K562 (cell line): ENCODE data around the gene TRIP11. TPM values are rescaled to one million over a fixed set of nuclear protein-coding genes. Genes with fewer than 3 reads are reported as not detected.

Source experiments
- ATAC-seq: fragments of 200-7000 bp; cut with Tn5 transposase; 3 replicates; pipeline ENCODE4 v1.9.1; 2020; ENCODE audit warnings: moderate library complexity
- BruUV-seq: library from RNA; stranded (reverse); fragments of 400-500 nt; replicated peaks from 2 replicates; lab custom pipeline; 2021; lab: Mats Ljungman, UMichigan
- CTCF ChIA-PET: fragments of 300-600 bp; formaldehyde crosslinking; extraction: SDS; loops from one replicate; lab custom pipeline; 2021; ENCODE audit warnings: low intra/inter-chr PET ratio; lab: Yijun Ruan, JAX
- POLR2A ChIA-PET: fragments of 300-600, 350-650 bp; sonication (Branson Sonifier 250); formaldehyde crosslinking; extraction: SDS; loops from one replicate; lab custom pipeline; 2021; ENCODE audit warnings: antibody characterized with exemption, inconsistent platforms; lab: Yijun Ruan, JAX
- DNase-seq, 4 experiments: peaks; one replicate each; pipeline versions ENCODE4 v3.0.0 to v3.0.0-alpha.2; 2011 to 2018; ENCODE audit warnings: low spot score in 3 of 4, mixed read lengths in 3 of 4; ENCODE audit errors: extremely low read depth in 1 of 4
- FAIRE-seq: peaks from 2 replicates; lab custom pipeline; 2011; peaks lifted over from hg19 to GRCh38; lab: Jason Lieb, UNC
- H2AFZ ChIP-seq: 2 replicates; pipeline ENCODE4 v1.6.0; 2011; ENCODE audit warnings: low read depth, low read length, control low read depth, inconsistent platforms
- H3K27ac ChIP-seq: fragments of 200-600 bp; 3 replicates; pipeline ENCODE4 v1.8.0; 2011; ENCODE audit warnings: low read depth, mild to moderate bottlenecking, control low read depth, inconsistent platforms, low read length, moderate library complexity, mixed read lengths; ENCODE audit errors: extremely low read depth
- H3K27me3 ChIP-seq, 2 experiments: fragments of 300-600 bp in 1 of 2; 2 replicates in 1 of 2; 3 replicates in 1 of 2; pipeline versions ENCODE4 v1.6.0 to v1.8.0; 2011; ENCODE audit warnings: inconsistent platforms in 2 of 2, low read length in 2 of 2, mild to moderate bottlenecking in 1 of 2, mixed read lengths in 1 of 2, moderate library complexity in 1 of 2; ENCODE audit not compliant: control insufficient read depth in 2 of 2, insufficient read depth in 2 of 2
- H3K36me3 ChIP-seq: fragments of 300-600 bp; 3 replicates; pipeline ENCODE4 v1.8.0; 2011; ENCODE audit warnings: mild to moderate bottlenecking, low read length, inconsistent platforms; ENCODE audit not compliant: control insufficient read depth, insufficient read depth
- H3K4me1 ChIP-seq, 2 experiments: fragments of 200-600 bp in 1 of 2; replicated peaks in 1 of 2; 2 replicates in 1 of 2; 3 replicates in 1 of 2; pipeline versions ENCODE4 v1.5.1 to v1.8.0; 2011; ENCODE audit warnings: inconsistent platforms in 2 of 2, low read length in 2 of 2, mild to moderate bottlenecking in 1 of 2, mixed read lengths in 1 of 2, moderate library complexity in 1 of 2; ENCODE audit not compliant: control insufficient read depth in 2 of 2, insufficient read depth in 2 of 2
- H3K4me2 ChIP-seq: 2 replicates; pipeline ENCODE4 v1.6.1; 2011; ENCODE audit warnings: low read length, control low read depth, inconsistent platforms, mixed read lengths; ENCODE audit not compliant: insufficient read depth
- H3K4me3 ChIP-seq: fragments of 200-600 bp; sonication (generic), shearing (Covaris generic); 2 replicates; pipeline ENCODE4 v1.5.1; 2016; ENCODE audit warnings: control low read depth, inconsistent platforms
- H3K79me2 ChIP-seq: fragments of 200-600 bp; 3 replicates; pipeline ENCODE4 v1.8.0; 2011; ENCODE audit warnings: low read length, inconsistent platforms; ENCODE audit not compliant: control insufficient read depth, insufficient read depth
- H3K9ac ChIP-seq, 2 experiments: 2 replicates each; pipeline versions ENCODE4 v1.6.0 to v1.6.1; 2011; ENCODE audit warnings: low read depth in 2 of 2, low read length in 2 of 2, control low read depth in 1 of 2, inconsistent platforms in 1 of 2, mild to moderate bottlenecking in 1 of 2, mixed read lengths in 1 of 2; ENCODE audit not compliant: insufficient read depth in 1 of 2
- H3K9me1 ChIP-seq: one replicate; pipeline ENCODE4 v1.6.0; 2011; ENCODE audit warnings: inconsistent platforms, mild to moderate bottlenecking, low read length, moderate library complexity; ENCODE audit not compliant: control insufficient read depth, insufficient read depth
- H3K9me3 ChIP-seq: replicated peaks from 2 replicates; pipeline ENCODE4 v1.5.1; 2011; ENCODE audit warnings: low read depth, low read length, inconsistent platforms; ENCODE audit not compliant: control insufficient read depth, insufficient read depth
- H4K20me1 ChIP-seq: replicated peaks from 2 replicates; pipeline ENCODE4 v1.6.1; 2011; ENCODE audit warnings: low read length, inconsistent platforms, mixed read lengths; ENCODE audit not compliant: control insufficient read depth, insufficient read depth
- ARID2 ChIP-seq: fragments of 450-650 bp; IDR thresholded peaks from 2 replicates; pipeline ENCODE4 v1.6.1; 2017; ENCODE audit warnings: antibody characterized with exemption, mild to moderate bottlenecking
- CBX3 ChIP-seq, 2 experiments: IDR thresholded peaks; 1 replicate in 1 of 2; 2 replicates in 1 of 2; pipeline ENCODE4 v1.6.1; 2012; ENCODE audit warnings: inconsistent platforms in 2 of 2, low read length in 2 of 2, borderline replicate concordance in 1 of 2, control low read depth in 1 of 2
- FOSL1 ChIP-seq: fragments of 200-800 bp; sonication (Bioruptor generic); conservative IDR thresholded peaks from 2 replicates; pipeline ENCODE4 v1.6.1; 2016; ENCODE audit warnings: missing genetic modification characterization, missing compliant biosample characterization
- MCM3 ChIP-seq: fragments of 450-650 bp; IDR thresholded peaks from 2 replicates; pipeline ENCODE4 v1.6.1; 2016
- POLR2AphosphoS5 ChIP-seq: IDR thresholded peaks from 2 replicates; pipeline ENCODE4 v1.6.1; 2011; ENCODE audit warnings: mild to moderate bottlenecking, low read depth, low read length, moderate library complexity; ENCODE audit not compliant: control insufficient read depth, insufficient read depth
- STAT5B ChIP-seq: fragments of 250-450 bp; sonication (Bioruptor Pico); IDR thresholded peaks from 2 replicates; pipeline ENCODE4 v1.8.0; 2021; ENCODE audit warnings: mild to moderate bottlenecking, inconsistent platforms
- TOE1 ChIP-seq, 2 experiments: fragments of 450-650 bp in 1 of 2; sonication (generic) in 1 of 2; formaldehyde crosslinking in 1 of 2; IDR thresholded peaks; 2 replicates each; pipeline versions ENCODE4 v1.7.1 to v1.8.0; 2016 to 2022; ENCODE audit warnings: borderline replicate concordance in 2 of 2, mild to moderate bottlenecking in 2 of 2, antibody characterized with exemption in 1 of 2, inconsistent platforms in 1 of 2, low read depth in 1 of 2, missing genetic modification reagents in 1 of 2, moderate library complexity in 1 of 2
- ZBTB8A ChIP-seq: fragments of 450-650 bp; IDR thresholded peaks from 2 replicates; pipeline ENCODE4 v1.6.1; 2018; ENCODE audit warnings: mild to moderate bottlenecking, moderate library complexity; ENCODE audit not compliant: partially characterized antibody
- ZNF324 ChIP-seq: fragments of 250-450 bp; sonication (Bioruptor Pico); IDR thresholded peaks from 2 replicates; pipeline ENCODE4 v1.4.0; 2020; ENCODE audit warnings: mild to moderate bottlenecking
- WGBS: fragments of 100-300 bp; shearing (Covaris generic); methylation state at CpG from one replicate; pipeline ENCODE4 v1.1.6; 2016; ENCODE audit warnings: low coverage, mixed read lengths; ENCODE audit not compliant: insufficient coverage; ENCODE audit errors: missing lambda C conversion rate; 5-methylcytosine and 5-hydroxymethylcytosine counted together
- in situ Hi-C: fragments of 300-500 bp; cut with MboI; formaldehyde crosslinking; loops from 4 replicates; pipeline ENCODE4 v1.15.0; 2018; ENCODE audit warnings: inconsistent platforms, mixed read lengths
- intact Hi-C: fragments of 100-400 bp; cut with micrococcal nuclease; formaldehyde crosslinking; loops from 2 replicates; pipeline ENCODE4 v1.14.2; 2022
- polyA plus RNA-seq, 8 experiments: library from polyadenylated mRNA; depleted of rRNA in 4 of 8; stranded (reverse) in 5 of 8; unstranded in 3 of 8; fragments of >200 nt; fragmentation: Nextera tagmentation in 2 of 8; fragmentation: Illumina TruSeq in 1 of 8; extraction: Ambion mirVana in 2 of 8; extraction: Trizol in 1 of 8; gene quantifications; 2 replicates each; pipeline versions ENCODE4 v1.2.1 to v1.2.3, GENCODE V29; 2011 to 2014; ENCODE audit warnings: inconsistent platforms in 1 of 8, missing spikeins in 1 of 8
- total RNA-seq, 7 experiments: library from RNA; depleted of rRNA in 6 of 7; stranded (reverse); fragments of >200 nt in 6 of 7; fragmentation: Illumina TruSeq in 2 of 7; extraction: Trizol in 2 of 7; gene quantifications; 2 replicates each; pipeline versions ENCODE4 v1.2.1 to v1.2.3, GENCODE V29; 2011 to 2021; ENCODE audit warnings: low replicate concordance in 1 of 7
- TF ChIP-seq, protein P1 (sequence below): fragments of 450-650 bp; formaldehyde crosslinking; IDR thresholded peaks from 2 replicates; pipeline ENCODE4 v1.4.0; 2020; ENCODE audit warnings: mild to moderate bottlenecking, mixed read lengths

TRIP11 gene
- total and polyA plus RNA-seq, 9 of the 15 experiments (the other 6 are each of a cell fraction or from before 2014, with no cell fraction given) = 4.0 to 20.0 (median 10.9) TPM

DNA sequence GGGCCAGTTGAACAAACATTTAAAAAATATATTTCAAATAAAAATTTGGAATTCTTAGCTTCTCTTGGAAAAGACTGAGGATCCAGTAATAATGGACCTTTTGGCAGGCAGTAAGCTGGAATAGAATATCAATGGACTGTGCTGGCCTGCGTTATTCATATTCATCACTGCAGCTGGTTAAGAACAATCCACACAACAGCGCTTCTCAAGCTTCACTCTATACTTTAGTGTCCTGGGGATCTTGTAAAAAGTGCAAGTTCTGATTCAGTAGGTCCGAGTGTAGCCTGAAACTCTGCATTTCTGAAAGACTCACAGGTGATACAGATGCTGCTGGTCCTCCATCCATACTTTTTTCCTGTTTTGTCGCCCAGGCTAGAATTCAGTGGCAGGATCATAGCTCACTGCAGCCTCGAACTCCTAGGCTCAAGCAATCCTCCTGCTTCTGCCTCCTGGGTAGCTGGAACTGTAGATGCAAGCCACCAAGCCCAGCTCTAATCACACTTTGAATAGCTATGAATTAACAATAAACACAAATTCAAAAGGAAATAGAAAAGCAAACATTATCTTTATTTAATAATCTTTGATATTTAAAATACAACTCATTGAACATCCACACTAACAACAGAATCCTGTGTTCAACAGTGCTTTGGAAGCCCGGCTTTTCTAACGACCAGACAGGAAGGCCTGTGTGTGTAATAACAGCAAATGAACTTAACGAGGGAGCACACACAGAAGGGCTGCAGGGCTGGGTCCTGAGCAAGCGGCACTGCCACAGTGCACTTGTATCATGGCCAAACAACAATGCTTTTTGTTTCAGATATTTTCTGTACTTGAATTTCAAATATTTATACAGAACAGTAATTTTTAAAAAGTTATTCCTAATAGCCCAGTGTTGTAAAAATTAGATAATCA, 18.4 kb upstream of the TRIP11 start:
- Histone ChIP-seq H2AFZ (no peak overlapping the region), H3K4me2 (no peak overlapping the region), H3K4me1 (no peaks in the 10 kb centered on the region), H3K4me3 (no peak overlapping the region), H3K36me3 (no peaks in the 10 kb centered on the region; the same call in 2 of the 3 replicates), H3K9ac (no peak overlapping the region), H3K27ac (no peak overlapping the region), H3K9me1 (no peaks in the 10 kb centered on the region), H3K79me2 (no peaks in the 10 kb centered on the region), H4K20me1 (no peaks in the 10 kb centered on the region), H3K9me3 (no peaks in the 10 kb centered on the region), H3K27me3 (no peaks in the 10 kb centered on the region)
- no TSS peak for BruUV-seq
- intact Hi-C loops = no loop called here
- ChIA-PET CTCF (no interaction called here), POLR2A (no interaction called here)
- ATAC-seq (no peak), DNase-seq (no peak), FAIRE-seq (no peak)
- TF ChIP-seq, protein P1, sequence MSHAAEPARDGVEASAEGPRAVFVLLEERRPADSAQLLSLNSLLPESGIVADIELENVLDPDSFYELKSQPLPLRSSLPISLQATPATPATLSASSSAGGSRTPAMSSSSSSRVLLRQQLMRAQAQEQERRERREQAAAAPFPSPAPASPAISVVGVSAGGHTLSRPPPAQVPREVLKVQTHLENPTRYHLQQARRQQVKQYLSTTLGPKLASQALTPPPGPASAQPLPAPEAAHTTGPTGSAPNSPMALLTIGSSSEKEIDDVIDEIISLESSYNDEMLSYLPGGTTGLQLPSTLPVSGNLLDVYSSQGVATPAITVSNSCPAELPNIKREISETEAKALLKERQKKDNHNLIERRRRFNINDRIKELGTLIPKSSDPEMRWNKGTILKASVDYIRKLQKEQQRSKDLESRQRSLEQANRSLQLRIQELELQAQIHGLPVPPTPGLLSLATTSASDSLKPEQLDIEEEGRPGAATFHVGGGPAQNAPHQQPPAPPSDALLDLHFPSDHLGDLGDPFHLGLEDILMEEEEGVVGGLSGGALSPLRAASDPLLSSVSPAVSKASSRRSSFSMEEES = no peak
- in situ Hi-C loops = no loop called here
- 51% methylated on average over 9 of the region's 9 CpGs for WGBS

- Histone ChIP-seq H3K79me2 (no peaks in the 10 kb centered on the region), H4K20me1 (no peaks in the 10 kb centered on the region), H3K27me3 (no peaks in the 10 kb centered on the region), H3K27ac (no peak overlapping the region), H3K9me1 (no peaks in the 10 kb centered on the region), H3K4me2 (no peak overlapping the region), H3K36me3 (no peaks in the 10 kb centered on the region), H3K9ac (no peak overlapping the region), H3K4me1 (no peaks in the 10 kb centered on the region), H3K4me3 (no peak overlapping the region), H2AFZ (no peak overlapping the region), H3K9me3 (no peaks in the 10 kb centered on the region)
- no peak for ATAC-seq
- 32% methylated on average over 2 of the region's 3 CpGs for WGBS
- FAIRE-seq = no peak
- intact Hi-C loops (no loop called here), in situ Hi-C loops (no loop called here)
- POLR2A ChIA-PET = no interaction called here
- CTCF ChIA-PET = no interaction called here
- no peak for DNase-seq
- no TSS peak for BruUV-seq
- TF ChIP-seq ZBTB8A (no peak), ZNF324 (CRISPR knock-in tag) (peak; percentile 92), CBX3 (IDR thresholded peaks at IDR 0.05; ENCODE audit: borderline replicate concordance in 1 of 2, low read length in 2 of 2) (0 out of 3 replicates have a peak, but pooled peaks of 1 of the 2 experiments have one; percentile 18), FOSL1 (tag) (no peak), STAT5B (CRISPR knock-in tag) (no peak), MCM3 (no peak), ARID2 (no peak), POLR2AphosphoS5 (no peak), TOE1 (IDR thresholded peaks at IDR 0.05; ENCODE audit: borderline replicate concordance) (no peak), TOE1 (CRISPR knock-in tag; IDR thresholded peaks at IDR 0.05; ENCODE audit: borderline replicate concordance, low read depth) (no peak)
Measured at GRCh38 chr14:92049781-92050180, 9.9 kb upstream of the TRIP11 start.
